GM12878 (cell line): ENCODE data around the gene MGMT. TPM values are rescaled to one million over a fixed set of nuclear protein-coding genes. Genes with fewer than 3 reads are reported as not detected.

ENCODE experiments used
- ATAC-seq: fragments of 200-7000 bp; cut with Tn5 transposase; 3 replicates; pipeline ENCODE4 v1.9.1; 2020; ENCODE audit warnings: mild to moderate bottlenecking, moderate library complexity
- BruUV-seq: library from RNA; stranded (reverse); fragments of 400-500 nt; replicated peaks from 2 replicates; lab custom pipeline; 2021; lab: Mats Ljungman, UMichigan
- CTCF ChIA-PET: fragments of 300-600 bp; sonication (Branson Sonifier 250); formaldehyde crosslinking; extraction: SDS; loops from one replicate; lab custom pipeline; 2021; ENCODE audit warnings: inconsistent platforms; lab: Yijun Ruan, JAX
- POLR2A ChIA-PET: fragments of 350-600 bp; formaldehyde crosslinking; extraction: SDS; loops from one replicate; lab custom pipeline; 2021; ENCODE audit warnings: inconsistent platforms; lab: Charles Lee
- RAD21 ChIA-PET: fragments of 300-600 bp; sonication (Branson Sonifier 250); formaldehyde crosslinking; loops from one replicate; lab custom pipeline; 2023; ENCODE audit warnings: antibody characterized with exemption; ENCODE audit not compliant: unreplicated experiment; lab: Charles Lee
- SMC1A ChIA-PET: fragments of 300-600 bp; sonication (Branson Sonifier 250); formaldehyde crosslinking; loops from one replicate; lab custom pipeline; 2023; ENCODE audit not compliant: unreplicated experiment, uncharacterized antibody; lab: Charles Lee
- DNase-seq: peaks from one replicate; pipeline ENCODE4 v3.0.0-alpha.2; 2011; ENCODE audit warnings: low read depth, low spot score
- FAIRE-seq: peaks from 3 replicates; lab custom pipeline; 2011; peaks lifted over from hg19 to GRCh38; lab: Jason Lieb, UNC
- H2AFZ ChIP-seq: 2 replicates; pipeline ENCODE4 v1.6.0; 2011; ENCODE audit warnings: low read depth, low read length, control low read depth; ENCODE audit not compliant: control insufficient read depth
- H3K27ac ChIP-seq: 2 replicates; pipeline ENCODE4 v1.5.1; 2011; ENCODE audit warnings: control low read depth; ENCODE audit not compliant: control insufficient read depth, insufficient read depth
- H3K27me3 ChIP-seq, 2 experiments: replicated peaks in 1 of 2; 2 replicates each; pipeline versions ENCODE4 v1.6.0 to v1.6.1; 2011; ENCODE audit warnings: low read length in 1 of 2; ENCODE audit not compliant: control insufficient read depth in 2 of 2, insufficient read depth in 2 of 2
- H3K36me3 ChIP-seq, 2 experiments: 2 replicates each; pipeline ENCODE4 v1.5.1; 2011; ENCODE audit warnings: low read length in 1 of 2; ENCODE audit not compliant: control insufficient read depth in 2 of 2, insufficient read depth in 2 of 2
- H3K4me1 ChIP-seq: 2 replicates; pipeline ENCODE4 v1.6.1; 2011; ENCODE audit warnings: mild to moderate bottlenecking, low read length, moderate library complexity, mixed read lengths; ENCODE audit not compliant: control insufficient read depth, insufficient read depth
- H3K4me2 ChIP-seq: 2 replicates; pipeline ENCODE4 v1.6.0; 2011; ENCODE audit warnings: control low read depth; ENCODE audit not compliant: control insufficient read depth, insufficient read depth
- H3K4me3 ChIP-seq: fragments of 200-600 bp; sonication (generic); 2 replicates; pipeline ENCODE4 v1.5.1; 2016
- H3K79me2 ChIP-seq: 2 replicates; pipeline ENCODE4 v1.6.0; 2011; ENCODE audit warnings: low read length; ENCODE audit not compliant: control insufficient read depth, insufficient read depth
- H3K9ac ChIP-seq: 2 replicates; pipeline ENCODE4 v1.8.0; 2011; ENCODE audit warnings: low read length, control low read depth, mixed read lengths; ENCODE audit not compliant: control insufficient read depth, insufficient read depth
- H3K9me3 ChIP-seq: replicated peaks from 3 replicates; pipeline ENCODE4 v1.5.1; 2011; ENCODE audit warnings: mild to moderate bottlenecking, low read length; ENCODE audit not compliant: control insufficient read depth, insufficient read depth
- H4K20me1 ChIP-seq: 2 replicates; pipeline ENCODE4 v1.6.0; 2011; ENCODE audit not compliant: control insufficient read depth, insufficient read depth
- CHD4 ChIP-seq: fragments of 200-600 bp; sonication (generic); IDR thresholded peaks from 2 replicates; pipeline ENCODE4 v1.6.1; 2016; ENCODE audit warnings: mild to moderate bottlenecking
- ETV6 ChIP-seq, 2 experiments: fragments of 450-650 bp in 1 of 2; IDR thresholded peaks in 1 of 2; conservative IDR thresholded peaks in 1 of 2; 2 replicates each; pipeline ENCODE4 v1.6.1; 2014; ENCODE audit warnings: antibody characterized with exemption in 1 of 2, borderline replicate concordance in 1 of 2, low read depth in 1 of 2, mild to moderate bottlenecking in 1 of 2, moderate library complexity in 1 of 2
- IKZF2 ChIP-seq, 2 experiments: fragments of 450-650 bp; IDR thresholded peaks; 2 replicates each; pipeline ENCODE4 v1.6.1; 2017; ENCODE audit warnings: mild to moderate bottlenecking in 2 of 2, moderate library complexity in 2 of 2
- JUND ChIP-seq: IDR thresholded peaks from 2 replicates; pipeline ENCODE4 v1.6.1; 2012; ENCODE audit warnings: low read depth, mild to moderate bottlenecking, low read length, improper control_type of control experiment, moderate library complexity
- MXI1 ChIP-seq: fragments of 150-350 bp; IDR thresholded peaks from 2 replicates; pipeline ENCODE4 v1.6.1; 2011; ENCODE audit warnings: low read depth, mild to moderate bottlenecking, inconsistent platforms, low read length, improper control_type of control experiment
- MYC ChIP-seq: IDR thresholded peaks from 2 replicates; pipeline ENCODE4 v1.6.1; 2011; ENCODE audit warnings: mild to moderate bottlenecking, low read length, moderate library complexity, inconsistent platforms; ENCODE audit not compliant: insufficient read depth, insufficient replicate concordance, insufficient read length, severe bottlenecking
- NR2C2 ChIP-seq: IDR thresholded peaks from 2 replicates; pipeline ENCODE4 v1.6.1; 2011; ENCODE audit warnings: borderline replicate concordance, low read depth; ENCODE audit not compliant: control insufficient read depth, insufficient read length
- RCOR1 ChIP-seq: conservative IDR thresholded peaks from 2 replicates; pipeline ENCODE4 v1.6.1; 2012; ENCODE audit warnings: low read depth, low read length, improper control_type of control experiment
- RUNX3 ChIP-seq: IDR thresholded peaks from 2 replicates; pipeline ENCODE4 v1.6.1; 2012; ENCODE audit warnings: low read length, inconsistent platforms
- SPI1 ChIP-seq: IDR thresholded peaks from 2 replicates; pipeline ENCODE4 v1.6.1; 2011; ENCODE audit warnings: low read depth, mild to moderate bottlenecking, low read length, moderate library complexity, borderline replicate concordance; ENCODE audit not compliant: insufficient read depth
- STAT3 ChIP-seq: IDR thresholded peaks from 2 replicates; pipeline ENCODE4 v1.6.1; 2011; ENCODE audit warnings: low read depth, low read length, improper control_type of control experiment
- ZNF24 ChIP-seq: fragments of 450-650 bp; IDR thresholded peaks from 2 replicates; pipeline ENCODE4 v1.6.1; 2017; ENCODE audit warnings: antibody characterized with exemption, mild to moderate bottlenecking
- ZNF384 ChIP-seq: IDR thresholded peaks from 2 replicates; pipeline ENCODE4 v1.6.1; 2012; ENCODE audit warnings: low read depth, mild to moderate bottlenecking, low read length, improper control_type of control experiment, borderline replicate concordance
- WGBS: methylation state at CpG from one replicate; pipeline ENCODE4 v1.1.6; 2016; ENCODE audit warnings: low lambda C conversion rate; ENCODE audit not compliant: insufficient replicate concordance, insufficient coverage; ENCODE audit errors: missing lambda C conversion rate; 5-methylcytosine and 5-hydroxymethylcytosine counted together
- in situ Hi-C: fragments of 300-500 bp; cut with MboI; formaldehyde crosslinking; loops from 9 replicates; pipeline ENCODE4 v1.14.3; 2018; ENCODE audit warnings: mixed read lengths
- intact Hi-C: fragments of 100-400 bp; cut with micrococcal nuclease; formaldehyde crosslinking; loops from one replicate; pipeline ENCODE4 v1.14.2; 2022; ENCODE audit not compliant: unreplicated experiment
- polyA plus RNA-seq, 11 experiments: library from polyadenylated mRNA; depleted of rRNA in 4 of 11; unstranded in 6 of 11; stranded (reverse) in 5 of 11; fragments of >200 nt; fragmentation: Nextera tagmentation in 4 of 11; fragmentation: Illumina TruSeq in 1 of 11; extraction: Ambion mirVana in 4 of 11; extraction: Trizol in 1 of 11; gene quantifications; 1 replicate in 1 of 11; 2 replicates in 10 of 11; pipeline versions ENCODE4 v1.2.1 to v1.2.3, GENCODE V29; 2011 to 2016; ENCODE audit warnings: inconsistent platforms in 2 of 11, missing spikeins in 2 of 11, low read depth in 1 of 11
- total RNA-seq, 4 experiments: library from RNA; depleted of rRNA in 3 of 4; stranded (reverse); fragments of >200 nt in 3 of 4; fragmentation: Illumina TruSeq in 1 of 4; extraction: Trizol in 1 of 4; gene quantifications; 2 replicates each; pipeline versions ENCODE4 v1.2.1 to v1.2.3, GENCODE V29; 2013 to 2021
- TF ChIP-seq, protein P1 (sequence below): fragments of 450-650 bp; formaldehyde crosslinking; IDR thresholded peaks from 2 replicates; pipeline ENCODE4 v1.5.0; 2022; ENCODE audit warnings: mild to moderate bottlenecking, missing genetic modification characterization
- TF ChIP-seq, protein P2 (sequence below): fragments of 450-650 bp; conservative IDR thresholded peaks from 2 replicates; pipeline ENCODE4 v1.6.1; 2017; ENCODE audit warnings: mild to moderate bottlenecking, moderate library complexity
- TF ChIP-seq, protein P3 (sequence below): fragments of 450-650 bp; IDR thresholded peaks from 2 replicates; pipeline ENCODE4 v1.6.1; 2018; ENCODE audit warnings: borderline replicate concordance, mild to moderate bottlenecking; ENCODE audit not compliant: partially characterized antibody

The MGMT gene
- total and polyA plus RNA-seq, 10 of the 15 experiments (the other 5 are each of a cell fraction or from before 2014, with no cell fraction given): 0.16 to 24.2 (median 13.3) TPM

DNA sequence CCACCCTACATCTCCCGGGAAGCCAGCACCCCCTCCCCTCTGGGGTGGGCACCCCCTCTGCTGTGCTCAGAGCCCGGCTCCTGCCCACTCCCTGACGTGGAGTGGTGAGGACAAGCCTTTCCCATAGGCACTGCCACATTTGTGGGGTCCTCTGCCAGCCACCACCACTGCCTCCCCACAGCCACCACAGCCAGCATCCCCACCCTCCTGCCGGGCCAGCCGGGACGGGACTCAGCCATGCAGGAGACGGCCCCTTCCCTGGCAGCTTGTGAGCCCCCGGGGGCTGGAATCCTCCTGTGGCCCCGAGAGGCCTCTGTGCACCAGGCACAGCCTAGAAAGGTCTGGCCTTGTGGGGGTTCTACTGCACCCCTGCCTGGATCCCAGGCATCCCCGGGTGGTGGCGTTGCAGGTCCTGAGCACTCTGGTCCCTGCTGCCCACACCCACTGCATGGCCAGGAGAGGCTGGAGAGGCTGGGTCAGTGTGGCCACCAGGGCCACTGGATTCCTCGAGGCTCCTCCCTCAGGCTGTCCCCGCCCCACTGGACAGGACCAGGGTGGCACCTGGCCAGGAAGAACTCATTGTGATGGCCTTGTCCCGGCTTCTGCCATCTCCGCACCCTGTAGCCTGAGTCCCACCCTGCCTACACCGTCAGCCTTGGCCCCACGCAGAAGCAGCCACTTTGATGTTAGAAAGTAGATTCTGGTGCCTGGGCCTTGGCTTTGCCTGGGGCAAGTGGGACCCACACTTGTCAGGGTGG is 349.0 kb downstream of the MGMT start:
- Histone ChIP-seq H3K4me1 (no peaks in the 10 kb centered on the region), H3K4me2 (no peak overlapping the region), H3K27me3 (no peaks in the 10 kb centered on the region), H3K9me3 (no peaks in the 10 kb centered on the region), H3K79me2 (no peaks in the 10 kb centered on the region), H3K27ac (no peak overlapping the region), H3K36me3 (no peaks in the 10 kb centered on the region), H3K9ac (no peak overlapping the region), H2AFZ (no peak overlapping the region), H3K4me3 (no peak overlapping the region), H4K20me1 (no peaks in the 10 kb centered on the region)
- WGBS: 32% methylated on average over 16 of the region's 17 CpGs
- DNase-seq (no peak), FAIRE-seq (no peak), ATAC-seq (no peak)
- SMC1A ChIA-PET: no interaction called here
- RAD21 ChIA-PET: no interaction called here
- in situ Hi-C loops: no loop called here
- BruUV-seq: no TSS peak
- POLR2A ChIA-PET: no interaction called here
- intact Hi-C loops: no loop called here
- CTCF ChIA-PET: no interaction called here
- no peak for TF ChIP-seq CHD4
- no peak for TF ChIP-seq RCOR1
- no peak for TF ChIP-seq ETV6 (conservative IDR thresholded peaks at IDR 0.05 in 1 of 2, IDR thresholded peaks at IDR 0.05 in 1 of 2; ENCODE audit: borderline replicate concordance in 1 of 2, low read depth in 1 of 2)
- TF ChIP-seq, protein P1, sequence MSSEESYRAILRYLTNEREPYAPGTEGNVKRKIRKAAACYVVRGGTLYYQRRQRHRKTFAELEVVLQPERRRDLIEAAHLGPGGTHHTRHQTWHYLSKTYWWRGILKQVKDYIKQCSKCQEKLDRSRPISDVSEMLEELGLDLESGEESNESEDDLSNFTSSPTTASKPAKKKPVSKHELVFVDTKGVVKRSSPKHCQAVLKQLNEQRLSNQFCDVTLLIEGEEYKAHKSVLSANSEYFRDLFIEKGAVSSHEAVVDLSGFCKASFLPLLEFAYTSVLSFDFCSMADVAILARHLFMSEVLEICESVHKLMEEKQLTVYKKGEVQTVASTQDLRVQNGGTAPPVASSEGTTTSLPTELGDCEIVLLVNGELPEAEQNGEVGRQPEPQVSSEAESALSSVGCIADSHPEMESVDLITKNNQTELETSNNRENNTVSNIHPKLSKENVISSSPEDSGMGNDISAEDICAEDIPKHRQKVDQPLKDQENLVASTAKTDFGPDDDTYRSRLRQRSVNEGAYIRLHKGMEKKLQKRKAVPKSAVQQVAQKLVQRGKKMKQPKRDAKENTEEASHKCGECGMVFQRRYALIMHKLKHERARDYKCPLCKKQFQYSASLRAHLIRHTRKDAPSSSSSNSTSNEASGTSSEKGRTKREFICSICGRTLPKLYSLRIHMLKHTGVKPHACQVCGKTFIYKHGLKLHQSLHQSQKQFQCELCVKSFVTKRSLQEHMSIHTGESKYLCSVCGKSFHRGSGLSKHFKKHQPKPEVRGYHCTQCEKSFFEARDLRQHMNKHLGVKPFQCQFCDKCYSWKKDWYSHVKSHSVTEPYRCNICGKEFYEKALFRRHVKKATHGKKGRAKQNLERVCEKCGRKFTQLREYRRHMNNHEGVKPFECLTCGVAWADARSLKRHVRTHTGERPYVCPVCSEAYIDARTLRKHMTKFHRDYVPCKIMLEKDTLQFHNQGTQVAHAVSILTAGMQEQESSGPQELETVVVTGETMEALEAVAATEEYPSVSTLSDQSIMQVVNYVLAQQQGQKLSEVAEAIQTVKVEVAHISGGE (CRISPR knock-in tag): no peak
- no peak for TF ChIP-seq ZNF384
- TF ChIP-seq STAT3: no peak
- TF ChIP-seq SPI1: no peak
- TF ChIP-seq MXI1: no peak
- TF ChIP-seq IKZF2 (IDR thresholded peaks at IDR 0.05): no peak
- no peak for TF ChIP-seq JUND
- TF ChIP-seq, protein P2, sequence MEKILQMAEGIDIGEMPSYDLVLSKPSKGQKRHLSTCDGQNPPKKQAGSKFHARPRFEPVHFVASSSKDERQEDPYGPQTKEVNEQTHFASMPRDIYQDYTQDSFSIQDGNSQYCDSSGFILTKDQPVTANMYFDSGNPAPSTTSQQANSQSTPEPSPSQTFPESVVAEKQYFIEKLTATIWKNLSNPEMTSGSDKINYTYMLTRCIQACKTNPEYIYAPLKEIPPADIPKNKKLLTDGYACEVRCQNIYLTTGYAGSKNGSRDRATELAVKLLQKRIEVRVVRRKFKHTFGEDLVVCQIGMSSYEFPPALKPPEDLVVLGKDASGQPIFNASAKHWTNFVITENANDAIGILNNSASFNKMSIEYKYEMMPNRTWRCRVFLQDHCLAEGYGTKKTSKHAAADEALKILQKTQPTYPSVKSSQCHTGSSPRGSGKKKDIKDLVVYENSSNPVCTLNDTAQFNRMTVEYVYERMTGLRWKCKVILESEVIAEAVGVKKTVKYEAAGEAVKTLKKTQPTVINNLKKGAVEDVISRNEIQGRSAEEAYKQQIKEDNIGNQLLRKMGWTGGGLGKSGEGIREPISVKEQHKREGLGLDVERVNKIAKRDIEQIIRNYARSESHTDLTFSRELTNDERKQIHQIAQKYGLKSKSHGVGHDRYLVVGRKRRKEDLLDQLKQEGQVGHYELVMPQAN: no peak
- TF ChIP-seq, protein P3, sequence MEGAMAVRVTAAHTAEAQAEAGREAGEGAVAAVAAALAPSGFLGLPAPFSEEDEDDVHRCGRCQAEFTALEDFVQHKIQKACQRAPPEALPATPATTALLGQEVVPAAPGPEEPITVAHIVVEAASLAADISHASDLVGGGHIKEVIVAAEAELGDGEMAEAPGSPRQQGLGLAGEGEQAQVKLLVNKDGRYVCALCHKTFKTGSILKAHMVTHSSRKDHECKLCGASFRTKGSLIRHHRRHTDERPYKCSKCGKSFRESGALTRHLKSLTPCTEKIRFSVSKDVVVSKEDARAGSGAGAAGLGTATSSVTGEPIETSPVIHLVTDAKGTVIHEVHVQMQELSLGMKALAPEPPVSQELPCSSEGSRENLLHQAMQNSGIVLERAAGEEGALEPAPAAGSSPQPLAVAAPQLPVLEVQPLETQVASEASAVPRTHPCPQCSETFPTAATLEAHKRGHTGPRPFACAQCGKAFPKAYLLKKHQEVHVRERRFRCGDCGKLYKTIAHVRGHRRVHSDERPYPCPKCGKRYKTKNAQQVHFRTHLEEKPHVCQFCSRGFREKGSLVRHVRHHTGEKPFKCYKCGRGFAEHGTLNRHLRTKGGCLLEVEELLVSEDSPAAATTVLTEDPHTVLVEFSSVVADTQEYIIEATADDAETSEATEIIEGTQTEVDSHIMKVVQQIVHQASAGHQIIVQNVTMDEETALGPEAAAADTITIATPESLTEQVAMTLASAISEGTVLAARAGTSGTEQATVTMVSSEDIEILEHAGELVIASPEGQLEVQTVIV: no peak
- TF ChIP-seq MYC: no peak
- TF ChIP-seq ZNF24: no peak
- TF ChIP-seq NR2C2: no peak
- TF ChIP-seq RUNX3: no peak
